Prostate gland (tissue), 2 donors: ENCODE data around the gene MYO9B.

Source experiments
- CTCF ChIP-seq, 4 experiments: fragments of 200-600 bp in 2 of 4; fragments of 450-650 bp in 2 of 4; sonication (generic) in 2 of 4; IDR thresholded peaks; 1 replicate in 3 of 4; 2 replicates in 1 of 4; pipeline ENCODE4 v1.5.1; 2016 to 2019; ENCODE audit warnings: antibody characterized with exemption in 4 of 4, mild to moderate bottlenecking in 2 of 4, moderate library complexity in 2 of 4
- POLR2AphosphoS5 ChIP-seq: sonication (generic); formaldehyde crosslinking; IDR thresholded peaks from one replicate; pipeline ENCODE4 v1.6.1; 2017; ENCODE audit warnings: antibody characterized with exemption

GRCh38 chr19:17124025-17124424 is 48.4 kb downstream of the MYO9B start:
- TF ChIP-seq CTCF (IDR thresholded peaks at IDR 0.05), result no peak
- no peak for TF ChIP-seq POLR2AphosphoS5
